AG09309 (cell line): ENCODE results near the gene FXYD7.

Source experiments
- DNase-seq: peaks from one replicate; pipeline ENCODE4 v3.0.0-alpha.2; 2010; ENCODE audit warnings: low read depth
- H3K4me3 ChIP-seq: 2 replicates; pipeline ENCODE4 v1.5.1; 2011; ENCODE audit warnings: mild to moderate bottlenecking, low read depth, low read length, moderate library complexity; ENCODE audit not compliant: control insufficient read depth
- TF ChIP-seq, protein P1 (sequence below): IDR thresholded peaks from 2 replicates; pipeline ENCODE4 v1.5.1; 2011; ENCODE audit warnings: mild to moderate bottlenecking, low read depth, low read length, inconsistent platforms; ENCODE audit not compliant: insufficient read depth, control insufficient read depth; ENCODE audit errors: missing control alignments

FXYD7 gene, protein sequence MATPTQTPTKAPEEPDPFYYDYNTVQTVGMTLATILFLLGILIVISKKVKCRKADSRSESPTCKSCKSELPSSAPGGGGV

DNA sequence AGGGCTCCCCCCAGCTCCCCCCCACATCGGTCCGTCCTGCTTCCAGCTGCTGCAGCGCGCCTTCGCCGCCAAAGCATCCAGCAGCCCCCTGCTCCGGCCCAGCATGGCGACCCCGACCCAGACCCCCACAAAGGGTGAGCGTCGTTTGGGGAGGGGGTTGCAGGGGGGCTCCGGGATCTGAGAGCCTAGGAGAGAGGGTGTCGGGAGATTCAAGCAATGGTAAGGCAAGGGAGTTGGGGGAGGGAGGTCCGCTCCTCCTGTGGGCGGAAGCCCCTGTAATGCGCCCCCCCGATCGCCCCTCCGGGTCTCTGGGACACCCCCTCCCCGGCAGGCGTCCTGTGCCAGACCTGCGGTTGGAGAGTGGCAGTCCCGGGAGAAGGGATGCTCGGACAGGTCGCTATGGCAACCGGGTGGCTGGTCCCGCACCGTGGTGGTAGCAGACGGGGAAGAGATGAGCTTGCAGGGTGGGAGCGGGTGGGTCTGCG is at the start of gene FXYD7:
Gene FXYD7, plus strand, starts transcription at position 25 of the 485 bp plus-strand sequence. Its CDS starts 79 bp downstream, at position 104.
- TF ChIP-seq, protein P1, sequence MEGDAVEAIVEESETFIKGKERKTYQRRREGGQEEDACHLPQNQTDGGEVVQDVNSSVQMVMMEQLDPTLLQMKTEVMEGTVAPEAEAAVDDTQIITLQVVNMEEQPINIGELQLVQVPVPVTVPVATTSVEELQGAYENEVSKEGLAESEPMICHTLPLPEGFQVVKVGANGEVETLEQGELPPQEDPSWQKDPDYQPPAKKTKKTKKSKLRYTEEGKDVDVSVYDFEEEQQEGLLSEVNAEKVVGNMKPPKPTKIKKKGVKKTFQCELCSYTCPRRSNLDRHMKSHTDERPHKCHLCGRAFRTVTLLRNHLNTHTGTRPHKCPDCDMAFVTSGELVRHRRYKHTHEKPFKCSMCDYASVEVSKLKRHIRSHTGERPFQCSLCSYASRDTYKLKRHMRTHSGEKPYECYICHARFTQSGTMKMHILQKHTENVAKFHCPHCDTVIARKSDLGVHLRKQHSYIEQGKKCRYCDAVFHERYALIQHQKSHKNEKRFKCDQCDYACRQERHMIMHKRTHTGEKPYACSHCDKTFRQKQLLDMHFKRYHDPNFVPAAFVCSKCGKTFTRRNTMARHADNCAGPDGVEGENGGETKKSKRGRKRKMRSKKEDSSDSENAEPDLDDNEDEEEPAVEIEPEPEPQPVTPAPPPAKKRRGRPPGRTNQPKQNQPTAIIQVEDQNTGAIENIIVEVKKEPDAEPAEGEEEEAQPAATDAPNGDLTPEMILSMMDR, result no peak
- DNase-seq, result no peak
- H3K4me3 ChIP-seq, result no peak within 1 kb of the TSS

DNA sequence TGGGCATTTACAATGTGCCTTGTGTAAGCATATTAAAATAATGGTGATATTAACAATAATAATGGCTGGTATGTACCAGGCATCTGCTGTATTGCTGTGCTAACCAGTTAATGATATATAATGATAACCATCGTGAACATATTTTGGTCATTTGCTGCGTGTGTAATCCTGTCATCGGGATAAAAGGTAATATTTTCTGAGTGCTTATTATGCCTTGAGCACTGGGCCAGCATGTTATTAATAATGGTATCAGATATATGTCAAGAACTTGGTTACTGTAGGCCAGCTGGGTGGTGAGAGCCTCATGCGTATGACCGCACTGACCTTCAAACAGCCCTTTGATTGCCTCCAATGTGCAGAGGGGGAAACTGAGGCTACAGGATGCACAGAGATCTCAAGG is 49.6 kb upstream of the FXYD7 start:
- TF ChIP-seq, protein P1, result no peak
- DNase-seq, result no peak
- no peak overlapping the region for H3K4me3 ChIP-seq

DNA sequence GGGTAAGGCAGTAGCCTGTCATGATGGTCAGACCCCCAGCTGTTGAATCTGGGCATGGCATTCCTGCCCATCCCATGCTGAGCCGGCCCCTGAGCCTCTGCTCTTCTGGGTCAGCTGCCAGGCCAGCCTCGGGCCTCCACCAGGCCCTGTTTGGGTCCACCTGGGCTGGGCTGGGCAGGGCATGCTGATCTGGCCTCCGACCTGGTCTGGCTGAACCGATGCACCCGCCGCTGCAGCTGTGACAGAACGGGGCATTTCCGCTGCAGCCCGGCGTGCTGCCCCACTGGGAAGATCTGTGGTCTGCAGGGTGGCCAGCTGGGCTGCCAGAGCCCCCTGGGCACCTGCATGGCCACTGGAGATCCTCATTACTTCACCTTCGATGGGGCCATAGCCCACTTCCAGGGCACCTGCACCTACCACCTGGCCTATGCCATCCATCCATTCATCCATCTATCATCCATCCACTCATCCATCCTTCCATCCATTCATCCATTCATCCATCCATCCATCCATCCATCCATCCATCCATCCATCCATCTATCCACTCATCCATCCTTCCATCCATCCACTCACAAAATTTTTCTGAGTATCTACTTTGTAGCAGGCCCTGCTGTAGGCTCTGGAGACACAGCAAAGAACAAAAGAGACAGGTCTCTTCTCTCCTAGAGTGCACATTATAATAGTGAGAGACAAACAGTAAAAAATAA is 49.0 kb upstream of the FXYD7 start:
- DNase-seq, result no peak
- no peak overlapping the region for H3K4me3 ChIP-seq
- TF ChIP-seq, protein P1, result no peak

DNA sequence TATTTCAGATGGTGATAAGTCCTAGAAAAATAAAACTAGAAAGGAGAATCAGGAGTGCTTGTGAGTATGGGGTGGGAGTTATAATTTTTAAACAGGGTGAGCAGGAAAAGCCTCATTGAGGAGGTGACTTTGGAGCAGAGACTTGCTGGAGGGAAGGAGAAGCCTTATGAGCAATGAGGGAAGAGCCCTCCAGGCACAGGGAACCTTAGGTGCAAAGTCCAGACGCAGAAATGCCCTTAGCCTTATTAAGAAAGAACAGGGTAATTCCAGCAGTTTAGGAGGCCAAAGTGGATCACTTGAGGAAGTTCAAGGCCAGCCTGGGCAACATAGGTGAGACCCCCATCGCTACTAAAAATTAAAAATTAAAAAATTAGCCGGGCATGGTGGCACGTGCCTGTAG is 48.4 kb upstream of the FXYD7 start:
- H3K4me3 ChIP-seq, result no peak overlapping the region
- no peak for DNase-seq
- TF ChIP-seq, protein P1, result no peak

DNA sequence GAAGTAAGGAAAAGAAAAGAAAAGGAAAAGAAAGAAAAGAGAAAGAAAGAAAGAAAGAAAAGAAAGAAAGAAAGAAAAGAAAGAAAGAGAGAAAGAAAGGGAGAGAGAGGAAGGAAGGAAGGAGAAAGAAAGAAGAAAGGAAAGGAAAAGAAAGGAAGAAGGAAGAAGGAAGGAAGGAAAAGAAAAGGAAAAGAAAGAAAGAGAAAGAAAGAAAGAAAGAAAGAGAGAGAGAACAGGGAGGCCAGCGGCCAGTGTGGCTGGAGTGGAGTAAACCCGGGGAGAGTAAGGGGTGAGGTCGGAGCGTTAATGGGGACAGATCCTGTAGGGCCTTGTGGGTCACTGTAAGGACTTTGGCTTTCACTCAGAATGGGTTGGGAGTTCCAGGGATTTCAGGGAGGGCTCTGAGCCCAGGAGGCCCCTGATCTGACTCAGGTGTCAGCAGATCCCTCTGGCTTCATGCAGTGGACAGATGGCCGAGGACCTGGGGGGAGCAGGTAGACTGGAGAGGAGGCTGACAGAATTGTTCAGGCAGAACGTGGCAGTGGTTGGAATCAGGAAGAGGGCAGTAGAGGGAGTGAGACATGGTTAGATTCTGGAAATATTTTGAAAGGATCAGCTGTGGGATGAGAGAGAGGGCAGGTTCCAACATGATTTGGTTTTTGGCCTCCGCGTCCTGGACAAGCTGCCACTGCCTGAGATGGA is 47.2 kb upstream of the FXYD7 start:
- TF ChIP-seq, protein P1, result no peak

DNA sequence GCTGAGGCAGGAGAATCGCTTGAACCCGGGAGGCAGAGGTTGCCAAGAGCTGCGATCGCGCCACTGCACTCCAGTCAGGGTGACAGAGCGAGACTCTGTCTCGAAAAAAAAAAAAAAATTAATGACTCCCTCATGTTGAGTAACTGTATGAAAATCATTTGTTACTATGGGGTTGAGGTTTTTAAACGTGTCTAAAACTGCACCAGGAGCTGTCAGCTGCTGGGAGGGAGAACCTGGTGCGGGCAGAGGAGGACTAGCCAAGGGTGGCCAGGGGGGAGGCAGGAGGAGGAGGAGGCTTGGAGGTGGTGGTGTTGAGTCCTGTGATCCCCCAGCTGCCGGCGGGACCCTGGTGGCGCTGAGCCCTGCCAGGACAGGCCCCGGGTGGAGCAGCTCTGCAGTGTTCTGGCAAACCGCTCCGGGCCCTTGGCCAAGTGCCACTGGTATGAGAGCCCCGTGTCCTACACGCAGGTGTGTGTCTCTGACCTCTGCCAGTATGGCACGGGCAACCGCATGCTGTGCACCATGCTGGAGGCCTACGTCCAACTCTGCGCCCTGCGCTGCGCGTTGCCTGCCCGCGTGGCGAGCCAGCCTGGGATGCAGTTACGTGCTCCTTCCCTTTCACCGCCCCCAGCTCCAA is 44.5 kb upstream of the FXYD7 start:
- no peak overlapping the region for H3K4me3 ChIP-seq
- no peak for DNase-seq
- TF ChIP-seq, protein P1, result no peak

More for the DNA sequence above, 47.2 kb upstream of the FXYD7 start:
- DNase-seq, result no peak
- no peak overlapping the region for H3K4me3 ChIP-seq
